ENCODE data around the gene KIF5C.

The KIF5C gene

GRCh38 chr2:148957023-148957422, 82.0 kb downstream of the KIF5C start:
- TF ChIP-seq CTCF (IDR thresholded peaks at IDR 0.05; ENCODE audit: borderline replicate concordance, control extremely low read depth, extremely low read depth, insufficient read depth, missing control alignments), result no peak
- no peak for DNase-seq (ENCODE audit: low spot score)
- in situ Hi-C loops (cut with MboI; ENCODE audit: low sequenced_read_pairs, unreplicated experiment), result no loop called here

- no peak for TF ChIP-seq CTCF (IDR thresholded peaks at IDR 0.05; ENCODE audit: borderline replicate concordance, control extremely low read depth, extremely low read depth, insufficient read depth, missing control alignments)
- DNase-seq (ENCODE audit: low spot score), result no peak
- in situ Hi-C loops (cut with MboI; ENCODE audit: low sequenced_read_pairs, unreplicated experiment), result no loop called here
Measured at GRCh38 chr2:148959745-148960144, 84.7 kb downstream of the KIF5C start.

- in situ Hi-C loops (cut with MboI; ENCODE audit: low sequenced_read_pairs, unreplicated experiment), result no loop called here
- TF ChIP-seq CTCF (IDR thresholded peaks at IDR 0.05; ENCODE audit: borderline replicate concordance, control extremely low read depth, extremely low read depth, insufficient read depth, missing control alignments), result no peak
Measured at GRCh38 chr2:148960483-148960882, 85.5 kb downstream of the KIF5C start.

GRCh38 chr2:148963461-148963860, 88.4 kb downstream of the KIF5C start:
- TF ChIP-seq CTCF (IDR thresholded peaks at IDR 0.05; ENCODE audit: borderline replicate concordance, control extremely low read depth, extremely low read depth, insufficient read depth, missing control alignments), result no peak

More at GRCh38 chr2:148960483-148960882, 85.5 kb downstream of the KIF5C start:
- DNase-seq (ENCODE audit: low spot score), result no peak

GRCh38 chr2:148965623-148966437, 90.8 kb downstream of the KIF5C start:
- DNase-seq (ENCODE audit: low spot score), result no peak
- in situ Hi-C loops (cut with MboI; ENCODE audit: low sequenced_read_pairs, unreplicated experiment), result no loop called here
- TF ChIP-seq CTCF (IDR thresholded peaks at IDR 0.05; ENCODE audit: borderline replicate concordance, control extremely low read depth, extremely low read depth, insufficient read depth, missing control alignments), result no peak

More at GRCh38 chr2:148963461-148963860, 88.4 kb downstream of the KIF5C start:
- in situ Hi-C loops (cut with MboI; ENCODE audit: low sequenced_read_pairs, unreplicated experiment), result no loop called here
- no peak for DNase-seq (ENCODE audit: low spot score)

- TF ChIP-seq CTCF (IDR thresholded peaks at IDR 0.05; ENCODE audit: borderline replicate concordance, control extremely low read depth, extremely low read depth, insufficient read depth, missing control alignments), result no peak
- in situ Hi-C loops (cut with MboI; ENCODE audit: low sequenced_read_pairs, unreplicated experiment), result no loop called here
- DNase-seq (ENCODE audit: low spot score), result no peak
Measured at GRCh38 chr2:148966438-148966758, 91.4 kb downstream of the KIF5C start.
